K562 (cell line): ENCODE measurements around the gene UBN1. TPM values are rescaled to one million over a fixed set of nuclear protein-coding genes. Genes with fewer than 3 reads are reported as not detected.

Source experiments
- ATAC-seq: fragments of 200-7000 bp; cut with Tn5 transposase; 3 replicates; pipeline ENCODE4 v1.9.1; 2020; ENCODE audit warnings: moderate library complexity
- BruUV-seq: library from RNA; stranded (reverse); fragments of 400-500 nt; replicated peaks from 2 replicates; lab custom pipeline; 2021; lab: Mats Ljungman, UMichigan
- CTCF ChIA-PET: fragments of 300-600 bp; formaldehyde crosslinking; extraction: SDS; loops from one replicate; lab custom pipeline; 2021; ENCODE audit warnings: low intra/inter-chr PET ratio; lab: Yijun Ruan, JAX
- POLR2A ChIA-PET: fragments of 300-600, 350-650 bp; sonication (Branson Sonifier 250); formaldehyde crosslinking; extraction: SDS; loops from one replicate; lab custom pipeline; 2021; ENCODE audit warnings: antibody characterized with exemption, inconsistent platforms; lab: Yijun Ruan, JAX
- DNase-seq, 4 experiments: peaks; one replicate each; pipeline versions ENCODE4 v3.0.0 to v3.0.0-alpha.2; 2011 to 2018; ENCODE audit warnings: low spot score in 3 of 4, mixed read lengths in 3 of 4; ENCODE audit errors: extremely low read depth in 1 of 4
- FAIRE-seq: peaks from 2 replicates; lab custom pipeline; 2011; peaks lifted over from hg19 to GRCh38; lab: Jason Lieb, UNC
- H2AFZ ChIP-seq: 2 replicates; pipeline ENCODE4 v1.6.0; 2011; ENCODE audit warnings: low read depth, low read length, control low read depth, inconsistent platforms
- H3K27ac ChIP-seq: fragments of 200-600 bp; 3 replicates; pipeline ENCODE4 v1.8.0; 2011; ENCODE audit warnings: low read depth, mild to moderate bottlenecking, control low read depth, inconsistent platforms, low read length, moderate library complexity, mixed read lengths; ENCODE audit errors: extremely low read depth
- H3K27me3 ChIP-seq, 2 experiments: fragments of 300-600 bp in 1 of 2; 2 replicates in 1 of 2; 3 replicates in 1 of 2; pipeline versions ENCODE4 v1.6.0 to v1.8.0; 2011; ENCODE audit warnings: inconsistent platforms in 2 of 2, low read length in 2 of 2, mild to moderate bottlenecking in 1 of 2, mixed read lengths in 1 of 2, moderate library complexity in 1 of 2; ENCODE audit not compliant: control insufficient read depth in 2 of 2, insufficient read depth in 2 of 2
- H3K36me3 ChIP-seq: fragments of 300-600 bp; 3 replicates; pipeline ENCODE4 v1.8.0; 2011; ENCODE audit warnings: mild to moderate bottlenecking, low read length, inconsistent platforms; ENCODE audit not compliant: control insufficient read depth, insufficient read depth
- H3K4me1 ChIP-seq, 2 experiments: fragments of 200-600 bp in 1 of 2; replicated peaks in 1 of 2; 2 replicates in 1 of 2; 3 replicates in 1 of 2; pipeline versions ENCODE4 v1.5.1 to v1.8.0; 2011; ENCODE audit warnings: inconsistent platforms in 2 of 2, low read length in 2 of 2, mild to moderate bottlenecking in 1 of 2, mixed read lengths in 1 of 2, moderate library complexity in 1 of 2; ENCODE audit not compliant: control insufficient read depth in 2 of 2, insufficient read depth in 2 of 2
- H3K4me2 ChIP-seq: 2 replicates; pipeline ENCODE4 v1.6.1; 2011; ENCODE audit warnings: low read length, control low read depth, inconsistent platforms, mixed read lengths; ENCODE audit not compliant: insufficient read depth
- H3K4me3 ChIP-seq: fragments of 200-600 bp; sonication (generic), shearing (Covaris generic); 2 replicates; pipeline ENCODE4 v1.5.1; 2016; ENCODE audit warnings: control low read depth, inconsistent platforms
- H3K79me2 ChIP-seq: fragments of 200-600 bp; 3 replicates; pipeline ENCODE4 v1.8.0; 2011; ENCODE audit warnings: low read length, inconsistent platforms; ENCODE audit not compliant: control insufficient read depth, insufficient read depth
- H3K9ac ChIP-seq, 2 experiments: 2 replicates each; pipeline versions ENCODE4 v1.6.0 to v1.6.1; 2011; ENCODE audit warnings: low read depth in 2 of 2, low read length in 2 of 2, control low read depth in 1 of 2, inconsistent platforms in 1 of 2, mild to moderate bottlenecking in 1 of 2, mixed read lengths in 1 of 2; ENCODE audit not compliant: insufficient read depth in 1 of 2
- H3K9me1 ChIP-seq: one replicate; pipeline ENCODE4 v1.6.0; 2011; ENCODE audit warnings: inconsistent platforms, mild to moderate bottlenecking, low read length, moderate library complexity; ENCODE audit not compliant: control insufficient read depth, insufficient read depth
- H3K9me3 ChIP-seq: replicated peaks from 2 replicates; pipeline ENCODE4 v1.5.1; 2011; ENCODE audit warnings: low read depth, low read length, inconsistent platforms; ENCODE audit not compliant: control insufficient read depth, insufficient read depth
- H4K20me1 ChIP-seq: replicated peaks from 2 replicates; pipeline ENCODE4 v1.6.1; 2011; ENCODE audit warnings: low read length, inconsistent platforms, mixed read lengths; ENCODE audit not compliant: control insufficient read depth, insufficient read depth
- COPS2 ChIP-seq: fragments of 450-650 bp; conservative IDR thresholded peaks from 2 replicates; pipeline ENCODE4 v1.6.1; 2016; ENCODE audit warnings: mild to moderate bottlenecking, moderate library complexity
- FOXM1 ChIP-seq, 2 experiments: fragments of 450-650 bp in 1 of 2; sonication (generic) in 1 of 2; formaldehyde crosslinking in 1 of 2; IDR thresholded peaks; 2 replicates each; pipeline versions ENCODE4 v1.6.1 to v1.9.0; 2017 to 2022; ENCODE audit warnings: low read depth in 2 of 2, mild to moderate bottlenecking in 2 of 2, missing genetic modification reagents in 1 of 2, moderate library complexity in 1 of 2
- KHSRP ChIP-seq: fragments of 450-650 bp; IDR thresholded peaks from 2 replicates; pipeline ENCODE4 v1.6.1; 2017
- SMARCA5 ChIP-seq: fragments of 450-650 bp; IDR thresholded peaks from 2 replicates; pipeline ENCODE4 v1.6.1; 2016
- ZBTB33 ChIP-seq: sonication (generic); formaldehyde crosslinking; IDR thresholded peaks from 2 replicates; pipeline ENCODE4 v1.8.1; 2023; ENCODE audit warnings: mild to moderate bottlenecking, missing genetic modification reagents
- ZNF511 ChIP-seq: sonication (generic); formaldehyde crosslinking; IDR thresholded peaks from 2 replicates; pipeline ENCODE4 v1.8.0; 2022; ENCODE audit warnings: mild to moderate bottlenecking, missing genetic modification reagents
- WGBS: fragments of 100-300 bp; shearing (Covaris generic); methylation state at CpG from one replicate; pipeline ENCODE4 v1.1.6; 2016; ENCODE audit warnings: low coverage, mixed read lengths; ENCODE audit not compliant: insufficient coverage; ENCODE audit errors: missing lambda C conversion rate; 5-methylcytosine and 5-hydroxymethylcytosine counted together
- in situ Hi-C: fragments of 300-500 bp; cut with MboI; formaldehyde crosslinking; loops from 4 replicates; pipeline ENCODE4 v1.15.0; 2018; ENCODE audit warnings: inconsistent platforms, mixed read lengths
- intact Hi-C: fragments of 100-400 bp; cut with micrococcal nuclease; formaldehyde crosslinking; loops from 2 replicates; pipeline ENCODE4 v1.14.2; 2022
- polyA plus RNA-seq, 8 experiments: library from polyadenylated mRNA; depleted of rRNA in 4 of 8; stranded (reverse) in 5 of 8; unstranded in 3 of 8; fragments of >200 nt; fragmentation: Nextera tagmentation in 2 of 8; fragmentation: Illumina TruSeq in 1 of 8; extraction: Ambion mirVana in 2 of 8; extraction: Trizol in 1 of 8; gene quantifications; 2 replicates each; pipeline versions ENCODE4 v1.2.1 to v1.2.3, GENCODE V29; 2011 to 2014; ENCODE audit warnings: inconsistent platforms in 1 of 8, missing spikeins in 1 of 8
- total RNA-seq, 7 experiments: library from RNA; depleted of rRNA in 6 of 7; stranded (reverse); fragments of >200 nt in 6 of 7; fragmentation: Illumina TruSeq in 2 of 7; extraction: Trizol in 2 of 7; gene quantifications; 2 replicates each; pipeline versions ENCODE4 v1.2.1 to v1.2.3, GENCODE V29; 2011 to 2021; ENCODE audit warnings: low replicate concordance in 1 of 7
- TF ChIP-seq, protein P1 (sequence below), 2 experiments: IDR thresholded peaks; 2 replicates each; pipeline ENCODE4 v1.6.1; 2012; ENCODE audit warnings: improper control_type of control experiment in 2 of 2, low read depth in 2 of 2, low read length in 2 of 2, borderline replicate concordance in 1 of 2

UBN1 gene
- total and polyA plus RNA-seq, 9 of the 15 experiments (the other 6 are each of a cell fraction or from before 2014, with no cell fraction given): 1.5 to 45.7 (median 20.6) TPM

DNA sequence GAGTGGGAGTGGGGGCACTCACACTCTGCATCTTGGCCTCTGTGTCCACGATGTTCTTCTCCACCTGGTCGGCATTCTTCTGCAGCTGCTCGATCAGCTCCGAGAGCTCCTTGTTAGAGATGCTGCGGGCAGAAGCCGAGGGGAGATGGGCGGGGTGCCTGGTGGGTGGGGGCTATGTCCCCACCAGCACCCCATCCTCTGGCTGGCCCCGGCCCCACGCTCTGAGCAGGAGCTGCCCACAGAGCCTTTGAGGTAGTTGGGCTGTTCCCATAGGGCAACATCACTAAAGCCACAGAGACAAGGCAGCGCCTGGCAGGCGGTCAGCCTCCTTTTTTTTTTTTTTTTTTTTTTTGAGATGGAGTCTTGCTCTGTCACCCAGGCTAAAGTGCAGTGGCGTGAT is 63.5 kb downstream of the UBN1 start:
- no peak for ATAC-seq
- Histone ChIP-seq H3K9ac (0 out of 4 replicates have a peak overlapping the region, but pooled peaks of 1 of the 2 experiments have one; percentile 52), H4K20me1 (no peaks in the 10 kb centered on the region), H3K27ac (no peak overlapping the region), H3K27me3 (peaks cover 6 to 34% of the 10 kb centered on the region in 2 experiments; a peak in 3 of 5 replicates)
- TF ChIP-seq FOXM1 (IDR thresholded peaks at IDR 0.05; ENCODE audit: low read depth) (no peak), FOXM1 (CRISPR knock-in tag; IDR thresholded peaks at IDR 0.05; ENCODE audit: low read depth) (no peak), KHSRP (no peak), SMARCA5 (no peak), ZBTB33 (CRISPR knock-in tag) (no peak), COPS2 (no peak), ZNF511 (CRISPR knock-in tag) (no peak)
- TF ChIP-seq, protein P1, sequence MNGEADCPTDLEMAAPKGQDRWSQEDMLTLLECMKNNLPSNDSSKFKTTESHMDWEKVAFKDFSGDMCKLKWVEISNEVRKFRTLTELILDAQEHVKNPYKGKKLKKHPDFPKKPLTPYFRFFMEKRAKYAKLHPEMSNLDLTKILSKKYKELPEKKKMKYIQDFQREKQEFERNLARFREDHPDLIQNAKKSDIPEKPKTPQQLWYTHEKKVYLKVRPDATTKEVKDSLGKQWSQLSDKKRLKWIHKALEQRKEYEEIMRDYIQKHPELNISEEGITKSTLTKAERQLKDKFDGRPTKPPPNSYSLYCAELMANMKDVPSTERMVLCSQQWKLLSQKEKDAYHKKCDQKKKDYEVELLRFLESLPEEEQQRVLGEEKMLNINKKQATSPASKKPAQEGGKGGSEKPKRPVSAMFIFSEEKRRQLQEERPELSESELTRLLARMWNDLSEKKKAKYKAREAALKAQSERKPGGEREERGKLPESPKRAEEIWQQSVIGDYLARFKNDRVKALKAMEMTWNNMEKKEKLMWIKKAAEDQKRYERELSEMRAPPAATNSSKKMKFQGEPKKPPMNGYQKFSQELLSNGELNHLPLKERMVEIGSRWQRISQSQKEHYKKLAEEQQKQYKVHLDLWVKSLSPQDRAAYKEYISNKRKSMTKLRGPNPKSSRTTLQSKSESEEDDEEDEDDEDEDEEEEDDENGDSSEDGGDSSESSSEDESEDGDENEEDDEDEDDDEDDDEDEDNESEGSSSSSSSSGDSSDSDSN (IDR thresholded peaks at IDR 0.05; ENCODE audit: borderline replicate concordance in 1 of 2, low read depth in 2 of 2, low read length in 2 of 2): no peak
- TF ChIP-seq, all 486 proteins: peak for 0
- 8% methylated on average over 7 of the region's 12 CpGs for WGBS
- intact Hi-C loops: no loop called here
- DNase-seq (no peak), FAIRE-seq (no peak)
- no peaks in the 10 kb centered on the region for H3K9me1 ChIP-seq
- ChIA-PET CTCF (no interaction called here), POLR2A (interaction anchor here (1.2 kb wide), 1 partner anchor 15 kb away, joined by 3 read pairs; no protein-coding TSS in a partner anchor)
- H3K9me3 ChIP-seq: no peaks in the 10 kb centered on the region
- no peaks in the 10 kb centered on the region for H3K79me2 ChIP-seq
- H3K4me3 ChIP-seq: no peak overlapping the region
- no peak overlapping the region for H2AFZ ChIP-seq
- peaks cover 0 to 4% of the 10 kb centered on the region in 2 experiments; a peak in 1 of 5 replicates for H3K4me1 ChIP-seq
- no peaks in the 10 kb centered on the region for H3K36me3 ChIP-seq
- H3K4me2 ChIP-seq: no peak overlapping the region
- in situ Hi-C loops: no loop called here
- no TSS peak for BruUV-seq
